ENCODE measurements around the gene ARID1B. TPM values are rescaled to one million over a fixed set of nuclear protein-coding genes. Genes with fewer than 3 reads are reported as not detected.

The ARID1B gene
- total and polyA plus RNA-seq, 2 of the 4 experiments (the other 2 are of a cell fraction), result 14.5 to 20.1 TPM

DNA sequence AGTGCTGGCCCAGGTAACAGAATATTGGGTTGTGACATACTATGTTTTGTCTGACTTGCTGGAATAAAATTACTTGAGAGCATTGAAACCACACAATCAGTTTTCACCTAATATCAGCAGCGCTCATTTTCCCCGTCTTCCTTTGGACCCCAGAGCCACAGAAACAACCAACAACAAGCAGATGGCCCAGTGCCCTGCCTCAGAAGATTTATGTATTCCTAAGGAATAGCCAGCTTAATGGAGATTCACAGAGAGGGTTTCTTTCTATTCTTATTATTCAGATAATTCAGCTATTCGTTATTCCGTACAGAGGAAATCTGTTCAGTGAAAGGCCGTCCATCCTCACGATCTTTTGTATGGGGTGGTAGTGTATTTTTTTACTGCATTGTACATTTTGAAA, 391.3 kb downstream of the ARID1B start:
- Histone ChIP-seq H3K4me3 (ENCODE audit: insufficient read depth, low read depth, low read length) (no peak overlapping the region), H3K23ac (ENCODE audit: low read depth, low read length) (no peak overlapping the region), H3K4ac (ENCODE audit: low read depth, low read length) (no peak overlapping the region), H3K9me3 (ENCODE audit: control insufficient read depth, insufficient read depth, low read length) (no peaks in the 10 kb centered on the region), H2AFZ (replicated peaks; ENCODE audit: low read length, poor library complexity) (no peak overlapping the region), H3K18ac (ENCODE audit: low read depth, low read length) (no peak overlapping the region), H4K8ac (ENCODE audit: low read depth in 2 of 2, low read length in 2 of 2) (no peak overlapping the region), H2BK5ac (ENCODE audit: low read depth, low read length, poor library complexity, severe bottlenecking) (no peak overlapping the region), H4K5ac (ENCODE audit: low read depth, low read length) (no peak overlapping the region), H2AK9ac (replicated peaks; ENCODE audit: low read depth, low read length, poor library complexity) (no peak overlapping the region), H3K14ac (replicated peaks; ENCODE audit: low read depth, low read length) (no peak overlapping the region), H3K79me1 (ENCODE audit: low read depth in 1 of 2, low read length in 2 of 2) (peaks cover 2 to 11% of the 10 kb centered on the region in 2 experiments; a peak in 1 of 4 replicates), H3K36me3 (ENCODE audit: control insufficient read depth, insufficient read depth, low read length) (peaks cover 20% of the 10 kb centered on the region), H2BK20ac (ENCODE audit: low read depth, low read length) (no peak overlapping the region), H3K27me3 (ENCODE audit: control insufficient read depth, insufficient read depth, low read length) (no peaks in the 10 kb centered on the region), H4K20me1 (ENCODE audit: insufficient read depth, low read length) (no peaks in the 10 kb centered on the region), H3K4me1 (ENCODE audit: control insufficient read depth, insufficient read depth, low read length) (peaks cover 4% of the 10 kb centered on the region; the same call in 1 of the 2 replicates), H2AK5ac (ENCODE audit: low read depth, low read length) (no peak overlapping the region), H4K91ac (ENCODE audit: insufficient read depth, low read depth, low read length) (no peak overlapping the region), H3K27ac (ENCODE audit: insufficient read depth, low read length) (no peak overlapping the region), H3K4me2 (ENCODE audit: low read depth, low read length) (no peak overlapping the region), H2BK15ac (ENCODE audit: low read depth, low read length) (no peak overlapping the region), H3K9me1 (ENCODE audit: insufficient read depth, low read length) (peaks cover 5% of the 10 kb centered on the region; the same call in 1 of the 2 replicates), H2BK120ac (ENCODE audit: low read depth, low read length) (no peak overlapping the region), H3K9ac (ENCODE audit: low read depth, low read length) (no peak overlapping the region), H3K56ac (ENCODE audit: extremely low read depth, insufficient read depth, low read length) (no peak overlapping the region)
- POLR2A ChIA-PET (ENCODE audit: unreplicated experiment), result no interaction called here
- CTCF ChIA-PET, result no interaction called here
- ATAC-seq (ENCODE audit: low read depth), result no peak
- in situ Hi-C loops (cut with MboI; ENCODE audit: low sequenced_read_pairs), result no loop called here
- no peak for DNase-seq
- WGBS, 2 experiments (ENCODE audit: extremely low coverage in 2 of 2, insufficient read length in 1 of 2), result no CpG with 5 or more reads among the region's 6 CpGs
- TF ChIP-seq SMC3 (IDR thresholded peaks at IDR 0.05; ENCODE audit: low read depth, low read length), result no peak
- no peak for TF ChIP-seq MAZ (IDR thresholded peaks at IDR 0.05; ENCODE audit: borderline replicate concordance, low read depth, low read length)
- TF ChIP-seq, protein P1, sequence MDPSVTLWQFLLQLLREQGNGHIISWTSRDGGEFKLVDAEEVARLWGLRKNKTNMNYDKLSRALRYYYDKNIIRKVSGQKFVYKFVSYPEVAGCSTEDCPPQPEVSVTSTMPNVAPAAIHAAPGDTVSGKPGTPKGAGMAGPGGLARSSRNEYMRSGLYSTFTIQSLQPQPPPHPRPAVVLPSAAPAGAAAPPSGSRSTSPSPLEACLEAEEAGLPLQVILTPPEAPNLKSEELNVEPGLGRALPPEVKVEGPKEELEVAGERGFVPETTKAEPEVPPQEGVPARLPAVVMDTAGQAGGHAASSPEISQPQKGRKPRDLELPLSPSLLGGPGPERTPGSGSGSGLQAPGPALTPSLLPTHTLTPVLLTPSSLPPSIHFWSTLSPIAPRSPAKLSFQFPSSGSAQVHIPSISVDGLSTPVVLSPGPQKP (IDR thresholded peaks at IDR 0.05; ENCODE audit: borderline replicate concordance, low read depth, low read length), result no peak
- TF ChIP-seq FOS (IDR thresholded peaks at IDR 0.05; ENCODE audit: low read depth, low read length), result no peak
- intact Hi-C loops (cut with micrococcal nuclease), result no loop called here
- dilution Hi-C loops (cut with HindIII; ENCODE audit: low sequenced_read_pairs, unreplicated experiment), result no loop called here
- BruUV-seq (replicated peaks), result no TSS peak

Data from IMR-90 (cell line).